Hepatocyte (in vitro differentiated cells): Measurements from ENCODE around the gene RARRES2. TPM values are rescaled to one million over a fixed set of nuclear protein-coding genes. Genes with fewer than 3 reads are reported as not detected.

ENCODE experiments used
- DNase-seq: peaks from one replicate; pipeline ENCODE4 v3.0.0-alpha.2; 2016; ENCODE audit warnings: low spot score
- H2AFZ ChIP-seq: fragments of 200-600 bp; sonication (generic); 2 replicates; pipeline ENCODE4 v1.6.0; 2016; ENCODE audit warnings: antibody characterized with exemption, mild to moderate bottlenecking
- H3K27ac ChIP-seq: fragments of 200-600 bp; sonication (generic); 2 replicates; pipeline ENCODE4 v1.5.1; 2016; ENCODE audit warnings: mild to moderate bottlenecking
- H3K27me3 ChIP-seq: fragments of 200-600 bp; sonication (generic); 2 replicates; pipeline ENCODE4 v1.6.1; 2016
- H3K36me3 ChIP-seq: fragments of 200-600 bp; sonication (generic); replicated peaks from 2 replicates; pipeline ENCODE4 v1.5.1; 2016; ENCODE audit warnings: low read depth; ENCODE audit not compliant: insufficient read depth
- H3K4me1 ChIP-seq: fragments of 200-600 bp; sonication (generic); 2 replicates; pipeline ENCODE4 v1.5.1; 2016; ENCODE audit warnings: mild to moderate bottlenecking, moderate library complexity; ENCODE audit not compliant: insufficient read depth
- H3K4me2 ChIP-seq: fragments of 200-600 bp; sonication (generic); 2 replicates; pipeline ENCODE4 v1.6.0; 2016
- H3K4me3 ChIP-seq: fragments of 200-600 bp; sonication (generic); 2 replicates; pipeline ENCODE4 v1.5.1; 2016; ENCODE audit warnings: mild to moderate bottlenecking
- H3K79me2 ChIP-seq: fragments of 200-600 bp; sonication (generic); 2 replicates; pipeline ENCODE4 v1.6.0; 2017; ENCODE audit warnings: mild to moderate bottlenecking
- H3K9me2 ChIP-seq: fragments of 200-600 bp; sonication (generic); replicated peaks from 2 replicates; pipeline ENCODE4 v1.6.0; 2017; ENCODE audit warnings: mild to moderate bottlenecking; ENCODE audit not compliant: insufficient read depth
- H3K9me3 ChIP-seq: fragments of 200-600 bp; sonication (generic); 2 replicates; pipeline ENCODE4 v1.5.1; 2016; ENCODE audit warnings: low read depth, mild to moderate bottlenecking
- H4K20me1 ChIP-seq: fragments of 200-600 bp; sonication (generic); 2 replicates; pipeline ENCODE4 v1.6.0; 2016; ENCODE audit warnings: mild to moderate bottlenecking; ENCODE audit not compliant: insufficient read depth, poor library complexity, severe bottlenecking
- CTCF ChIP-seq: fragments of 200-600 bp; sonication (generic); IDR thresholded peaks from 2 replicates; pipeline ENCODE4 v1.5.1; 2016; ENCODE audit warnings: antibody characterized with exemption, mild to moderate bottlenecking; ENCODE audit not compliant: poor library complexity
- EZH2 ChIP-seq: fragments of 200-600 bp; sonication (generic); IDR thresholded peaks from 2 replicates; pipeline ENCODE4 v1.6.1; 2016; ENCODE audit warnings: antibody characterized with exemption, mild to moderate bottlenecking, borderline replicate concordance
- EZH2phosphoT487 ChIP-seq: fragments of 200-600 bp; sonication (generic); IDR thresholded peaks from one replicate; pipeline ENCODE4 v1.6.1; 2018; ENCODE audit warnings: antibody characterized with exemption, mild to moderate bottlenecking, low read depth, moderate library complexity; ENCODE audit not compliant: unreplicated experiment, severe bottlenecking
- WGBS: methylation state at CpG from one replicate; pipeline ENCODE4 v1.1.6; 2016; ENCODE audit warnings: low lambda C conversion rate; ENCODE audit errors: missing lambda C conversion rate; 5-methylcytosine and 5-hydroxymethylcytosine counted together
- polyA plus RNA-seq: library from polyadenylated mRNA; unstranded; fragments of >200 nt; fragmentation: Nextera tagmentation; extraction: Ambion mirVana; gene quantifications from 2 replicates; pipeline ENCODE4 v1.2.1, GENCODE V29; 2016
- total RNA-seq: library from RNA; depleted of rRNA; stranded (reverse); fragments of >200 nt; gene quantifications from 2 replicates; pipeline ENCODE4 v1.2.3, GENCODE V29; 2014

The RARRES2 gene
- total and polyA plus RNA-seq, 2 experiments from 2014 or later: 104 to 187 TPM

GRCh38 chr7:150346922-150347321, 5.5 kb upstream of the RARRES2 start:
- no peak for DNase-seq
- no peak overlapping the region for H3K4me2 ChIP-seq
- H2AFZ ChIP-seq: no peak overlapping the region
- no peaks in the 10 kb centered on the region for H3K79me2 ChIP-seq
- no peaks in the 10 kb centered on the region for H3K4me1 ChIP-seq
- H3K36me3 ChIP-seq: no peaks in the 10 kb centered on the region
- no peaks in the 10 kb centered on the region for H3K9me2 ChIP-seq
- H4K20me1 ChIP-seq: no peaks in the 10 kb centered on the region
- 82% methylated on average over 5 of the region's 5 CpGs for WGBS
- no peaks in the 10 kb centered on the region for H3K9me3 ChIP-seq
- H3K4me3 ChIP-seq: no peak overlapping the region
- no peak overlapping the region for H3K27ac ChIP-seq
- TF ChIP-seq EZH2phosphoT487 (no peak), EZH2 (no peak), CTCF (no peak)
- peaks cover 12% of the 10 kb centered on the region for H3K27me3 ChIP-seq

- H3K4me2 ChIP-seq: no peak overlapping the region
- WGBS: 91% methylated on average over 1 of the region's 1 CpG
- H3K27me3 ChIP-seq: peaks cover 22% of the 10 kb centered on the region
- H3K79me2 ChIP-seq: no peaks in the 10 kb centered on the region
- H3K27ac ChIP-seq: no peak overlapping the region
- TF ChIP-seq EZH2 (no peak), CTCF (no peak), EZH2phosphoT487 (no peak)
- no peak overlapping the region for H3K4me3 ChIP-seq
- H3K9me3 ChIP-seq: no peaks in the 10 kb centered on the region
- no peaks in the 10 kb centered on the region for H4K20me1 ChIP-seq
- no peaks in the 10 kb centered on the region for H3K9me2 ChIP-seq
- H3K4me1 ChIP-seq: peaks cover 14% of the 10 kb centered on the region
- DNase-seq: no peak
- no peaks in the 10 kb centered on the region for H3K36me3 ChIP-seq
- H2AFZ ChIP-seq: no peak overlapping the region
These were observed 3.6 kb upstream of the RARRES2 start for GRCh38 chr7:150345012-150345411.

GRCh38 chr7:150344299-150344698, 2.9 kb upstream of the RARRES2 start:
- DNase-seq: no peak
- peaks cover 20% of the 10 kb centered on the region for H3K4me1 ChIP-seq
- H4K20me1 ChIP-seq: no peaks in the 10 kb centered on the region
- TF ChIP-seq EZH2: no peak
- TF ChIP-seq EZH2phosphoT487: no peak
- H3K9me2 ChIP-seq: no peaks in the 10 kb centered on the region
- H3K27me3 ChIP-seq: peaks cover 22% of the 10 kb centered on the region
- H3K79me2 ChIP-seq: no peaks in the 10 kb centered on the region
- H3K36me3 ChIP-seq: no peaks in the 10 kb centered on the region
- H3K9me3 ChIP-seq: no peaks in the 10 kb centered on the region
- no peak overlapping the region for H3K27ac ChIP-seq
- no peak overlapping the region for H2AFZ ChIP-seq
- H3K4me3 ChIP-seq: no peak overlapping the region
- no peak overlapping the region for H3K4me2 ChIP-seq

- TF ChIP-seq EZH2: no peak
- Histone ChIP-seq H3K79me2 (no peaks in the 10 kb centered on the region), H3K9me2 (no peaks in the 10 kb centered on the region), H3K27me3 (peaks cover 22% of the 10 kb centered on the region), H3K4me2 (no peak overlapping the region), H3K9me3 (no peaks in the 10 kb centered on the region), H2AFZ (no peak overlapping the region), H3K27ac (no peak overlapping the region), H4K20me1 (no peaks in the 10 kb centered on the region), H3K4me1 (peaks cover 20% of the 10 kb centered on the region), H3K4me3 (no peak overlapping the region), H3K36me3 (no peaks in the 10 kb centered on the region)
- no peak for DNase-seq
- 73% methylated on average over 2 of the region's 2 CpGs for WGBS
These were observed 1.8 kb upstream of the RARRES2 start for GRCh38 chr7:150343225-150343624.

- no peak for DNase-seq
- Histone ChIP-seq H3K36me3 (no peaks in the 10 kb centered on the region), H3K4me3 (no peak overlapping the region), H3K9me3 (no peaks in the 10 kb centered on the region), H3K27me3 (peaks cover 22% of the 10 kb centered on the region), H2AFZ (no peak overlapping the region), H3K79me2 (no peaks in the 10 kb centered on the region), H3K4me1 (peaks cover 20% of the 10 kb centered on the region), H3K4me2 (peak overlapping the region; percentile 89), H3K9me2 (no peaks in the 10 kb centered on the region), H4K20me1 (no peaks in the 10 kb centered on the region), H3K27ac (no peak overlapping the region)
- TF ChIP-seq EZH2phosphoT487 (no peak), EZH2 (no peak), CTCF (no peak)
- 84% methylated on average over 9 of the region's 9 CpGs for WGBS
These were observed 636 bp upstream of the RARRES2 start for GRCh38 chr7:150342121-150342408.
